Liver (tissue), 9 donors: Measurements from ENCODE around the gene STK38L. TPM values are rescaled to one million over a fixed set of nuclear protein-coding genes. Genes with fewer than 3 reads are reported as not detected.

ENCODE experiments used
- DNase-seq: peaks from one replicate; pipeline ENCODE4 v3.0.0-alpha.2; 2017; ENCODE audit warnings: low spot score
- H3K27ac ChIP-seq, 2 donors: one replicate each; pipeline ENCODE4 v1.7.0; 2013; ENCODE audit warnings: inconsistent platforms in 2 of 2, low read length in 2 of 2, control low read depth in 1 of 2, low read depth in 1 of 2, mild to moderate bottlenecking in 1 of 2
- H3K27me3 ChIP-seq, 4 donors: one replicate each; pipeline versions ENCODE4 v1.6.1 to v1.7.0; 2013; ENCODE audit warnings: low read length in 3 of 4, inconsistent platforms in 1 of 4, mild to moderate bottlenecking in 1 of 4, moderate library complexity in 1 of 4; ENCODE audit not compliant: control insufficient read depth in 4 of 4, insufficient read depth in 4 of 4
- H3K36me3 ChIP-seq, 4 donors: one replicate each; pipeline versions ENCODE4 v1.6.1 to v1.7.0; 2013; ENCODE audit warnings: low read length in 3 of 4, mild to moderate bottlenecking in 3 of 4, low read depth in 1 of 4, moderate library complexity in 1 of 4; ENCODE audit not compliant: control insufficient read depth in 4 of 4, insufficient read depth in 3 of 4
- H3K4me1 ChIP-seq, 4 donors: one replicate each; pipeline versions ENCODE4 v1.6.1 to v1.7.0; 2013; ENCODE audit warnings: low read length in 3 of 4, mild to moderate bottlenecking in 3 of 4, moderate library complexity in 1 of 4; ENCODE audit not compliant: control insufficient read depth in 4 of 4, insufficient read depth in 4 of 4
- H3K4me3 ChIP-seq, 3 donors: one replicate each; pipeline versions ENCODE4 v1.6.1 to v1.7.0; 2013; ENCODE audit warnings: low read length in 3 of 3, control low read depth in 1 of 3, low read depth in 1 of 3, mild to moderate bottlenecking in 1 of 3
- H3K9ac ChIP-seq, 2 donors: one replicate each; pipeline ENCODE4 v1.7.0; 2013; ENCODE audit warnings: low read length in 2 of 2, mild to moderate bottlenecking in 2 of 2, moderate library complexity in 2 of 2, control low read depth in 1 of 2, low read depth in 1 of 2
- H3K9me3 ChIP-seq, 4 donors: one replicate each; pipeline versions ENCODE4 v1.6.1 to v1.7.0; 2013; ENCODE audit warnings: low read length in 3 of 4; ENCODE audit not compliant: control insufficient read depth in 4 of 4
- EGR1 ChIP-seq, 2 donors: IDR thresholded peaks; 2 replicates each; pipeline ENCODE4 v1.6.1; 2016 to 2018; ENCODE audit warnings: antibody characterized with exemption in 2 of 2, low read depth in 2 of 2
- FOXA1 ChIP-seq: IDR thresholded peaks from 2 replicates; pipeline ENCODE4 v1.6.1; 2016; ENCODE audit warnings: antibody characterized with exemption
- FOXA2 ChIP-seq: IDR thresholded peaks from 2 replicates; pipeline ENCODE4 v1.6.1; 2016; ENCODE audit warnings: antibody characterized with exemption
- GABPA ChIP-seq, 2 donors: IDR thresholded peaks in 1 of 2; conservative IDR thresholded peaks in 1 of 2; 2 replicates each; pipeline ENCODE4 v1.6.1; 2016; ENCODE audit warnings: antibody characterized with exemption in 2 of 2, mild to moderate bottlenecking in 1 of 2, moderate library complexity in 1 of 2
- HNF4A ChIP-seq, 2 donors: conservative IDR thresholded peaks; 2 replicates each; pipeline ENCODE4 v1.6.1; 2016; ENCODE audit warnings: antibody characterized with exemption in 2 of 2, mild to moderate bottlenecking in 2 of 2
- HNF4G ChIP-seq: IDR thresholded peaks from 2 replicates; pipeline ENCODE4 v1.6.1; 2016; ENCODE audit warnings: antibody characterized with exemption
- JUND ChIP-seq, 2 donors: IDR thresholded peaks; 2 replicates each; pipeline ENCODE4 v1.6.1; 2016; ENCODE audit warnings: antibody characterized with exemption in 2 of 2
- NR2F2 ChIP-seq: IDR thresholded peaks from 2 replicates; pipeline ENCODE4 v1.6.1; 2016; ENCODE audit warnings: antibody characterized with exemption
- RAD21 ChIP-seq, 2 donors: IDR thresholded peaks; 2 replicates each; pipeline ENCODE4 v1.6.1; 2016; ENCODE audit warnings: antibody characterized with exemption in 2 of 2, mild to moderate bottlenecking in 2 of 2
- RXRA ChIP-seq, 2 donors: IDR thresholded peaks; 2 replicates each; pipeline ENCODE4 v1.6.1; 2017 to 2018; ENCODE audit warnings: antibody characterized with exemption in 2 of 2, mild to moderate bottlenecking in 1 of 2
- SP1 ChIP-seq: IDR thresholded peaks from 2 replicates; pipeline ENCODE4 v1.6.1; 2018; ENCODE audit warnings: antibody characterized with exemption, mild to moderate bottlenecking
- TAF1 ChIP-seq: conservative IDR thresholded peaks from 2 replicates; pipeline ENCODE4 v1.6.1; 2016; ENCODE audit warnings: antibody characterized with exemption, mild to moderate bottlenecking
- YY1 ChIP-seq: IDR thresholded peaks from 2 replicates; pipeline ENCODE4 v1.6.1; 2016; ENCODE audit warnings: antibody characterized with exemption, mild to moderate bottlenecking
- WGBS: extraction: QIAGEN DNeasy Blood & Tissue Kit; methylation state at CpG from one replicate; pipeline ENCODE4 v1.1.7; 2013; 5-methylcytosine and 5-hydroxymethylcytosine counted together
- polyA plus RNA-seq, 2 donors: library from polyadenylated mRNA; stranded (reverse) in 1 of 2; unstranded in 1 of 2; fragments of 200-250 nt in 1 of 2; fragments of >200 nt in 1 of 2; fragmentation: Nextera tagmentation in 1 of 2; extraction: Ambion mirVana in 1 of 2; gene quantifications; one replicate each; pipeline versions ENCODE4 v1.2.1 to v1.2.3, GENCODE V29; 2013 to 2015
- total RNA-seq, 2 donors: library from RNA; depleted of rRNA; stranded (reverse); fragments of >200 nt; gene quantifications; one replicate each; pipeline ENCODE4 v1.2.3, GENCODE V29; 2014
- TF ChIP-seq, protein P1 (sequence below): IDR thresholded peaks from 2 replicates; pipeline ENCODE4 v1.6.1; 2016; ENCODE audit warnings: antibody characterized with exemption, mild to moderate bottlenecking
- TF ChIP-seq, protein P2 (sequence below): IDR thresholded peaks from 2 replicates; pipeline ENCODE4 v1.6.1; 2016; ENCODE audit warnings: antibody characterized with exemption
- TF ChIP-seq, protein P3 (sequence below): IDR thresholded peaks from 2 replicates; pipeline ENCODE4 v1.6.1; 2016; ENCODE audit warnings: antibody characterized with exemption
- TF ChIP-seq, protein P4 (sequence below): IDR thresholded peaks from 2 replicates; pipeline ENCODE4 v1.6.1; 2016; ENCODE audit warnings: antibody characterized with exemption
- TF ChIP-seq, protein P5 (sequence below): fragments of 150-350 bp; IDR thresholded peaks from 2 replicates; pipeline ENCODE4 v1.5.1; 2017; ENCODE audit warnings: improper control_type of control experiment, low read depth, low read length; ENCODE audit not compliant: missing input control
- donor health status: healthy.
- donor health status: healthy.
- donor health status: healthy.
- donor health status: healthy.
- donor health status: healthy.

Gene STK38L
- total and polyA plus RNA-seq, 4 donors = 2.8 to 8.6 (median 6.6) TPM

DNA sequence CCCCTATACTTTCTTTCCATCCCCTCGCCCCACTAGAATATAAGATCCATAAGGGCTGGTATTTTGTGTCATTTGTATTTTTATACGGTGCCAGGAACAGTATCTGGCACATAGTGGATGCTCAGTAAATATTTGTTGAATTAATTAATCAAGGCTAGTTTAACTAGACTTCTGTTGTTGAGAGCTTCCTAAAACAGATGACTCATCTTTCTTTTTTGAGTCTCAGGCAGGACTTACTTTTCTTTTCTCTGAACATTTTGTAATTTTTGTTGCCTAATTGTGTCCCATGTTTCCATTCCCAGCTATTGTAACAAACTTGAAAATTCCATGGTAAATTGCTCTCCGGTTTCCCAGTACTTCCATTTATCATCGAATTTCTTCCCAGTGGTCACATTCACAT is 16.7 kb downstream of the STK38L start:
- WGBS = 77% methylated on average over 4 of the region's 4 CpGs
- H3K27me3 ChIP-seq = no peaks in the 10 kb centered on the region
- H3K36me3 ChIP-seq = no peaks in the 10 kb centered on the region
- no peaks in the 10 kb centered on the region for H3K9me3 ChIP-seq
- no peak overlapping the region for H3K9ac ChIP-seq
- H3K4me1 ChIP-seq = peaks cover 2 to 9% (median 3%) of the 10 kb centered on the region in 4 donors
- no peak for DNase-seq
- H3K4me3 ChIP-seq = no peak overlapping the region
- peak overlapping the region in 1 of 2 donors; percentile 43 for H3K27ac ChIP-seq
- TF ChIP-seq RXRA (IDR thresholded peaks at IDR 0.05) = no peak
- no peak for TF ChIP-seq FOXA1
- TF ChIP-seq, protein P1, sequence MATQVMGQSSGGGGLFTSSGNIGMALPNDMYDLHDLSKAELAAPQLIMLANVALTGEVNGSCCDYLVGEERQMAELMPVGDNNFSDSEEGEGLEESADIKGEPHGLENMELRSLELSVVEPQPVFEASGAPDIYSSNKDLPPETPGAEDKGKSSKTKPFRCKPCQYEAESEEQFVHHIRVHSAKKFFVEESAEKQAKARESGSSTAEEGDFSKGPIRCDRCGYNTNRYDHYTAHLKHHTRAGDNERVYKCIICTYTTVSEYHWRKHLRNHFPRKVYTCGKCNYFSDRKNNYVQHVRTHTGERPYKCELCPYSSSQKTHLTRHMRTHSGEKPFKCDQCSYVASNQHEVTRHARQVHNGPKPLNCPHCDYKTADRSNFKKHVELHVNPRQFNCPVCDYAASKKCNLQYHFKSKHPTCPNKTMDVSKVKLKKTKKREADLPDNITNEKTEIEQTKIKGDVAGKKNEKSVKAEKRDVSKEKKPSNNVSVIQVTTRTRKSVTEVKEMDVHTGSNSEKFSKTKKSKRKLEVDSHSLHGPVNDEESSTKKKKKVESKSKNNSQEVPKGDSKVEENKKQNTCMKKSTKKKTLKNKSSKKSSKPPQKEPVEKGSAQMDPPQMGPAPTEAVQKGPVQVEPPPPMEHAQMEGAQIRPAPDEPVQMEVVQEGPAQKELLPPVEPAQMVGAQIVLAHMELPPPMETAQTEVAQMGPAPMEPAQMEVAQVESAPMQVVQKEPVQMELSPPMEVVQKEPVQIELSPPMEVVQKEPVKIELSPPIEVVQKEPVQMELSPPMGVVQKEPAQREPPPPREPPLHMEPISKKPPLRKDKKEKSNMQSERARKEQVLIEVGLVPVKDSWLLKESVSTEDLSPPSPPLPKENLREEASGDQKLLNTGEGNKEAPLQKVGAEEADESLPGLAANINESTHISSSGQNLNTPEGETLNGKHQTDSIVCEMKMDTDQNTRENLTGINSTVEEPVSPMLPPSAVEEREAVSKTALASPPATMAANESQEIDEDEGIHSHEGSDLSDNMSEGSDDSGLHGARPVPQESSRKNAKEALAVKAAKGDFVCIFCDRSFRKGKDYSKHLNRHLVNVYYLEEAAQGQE = no peak
- TF ChIP-seq, protein P2, sequence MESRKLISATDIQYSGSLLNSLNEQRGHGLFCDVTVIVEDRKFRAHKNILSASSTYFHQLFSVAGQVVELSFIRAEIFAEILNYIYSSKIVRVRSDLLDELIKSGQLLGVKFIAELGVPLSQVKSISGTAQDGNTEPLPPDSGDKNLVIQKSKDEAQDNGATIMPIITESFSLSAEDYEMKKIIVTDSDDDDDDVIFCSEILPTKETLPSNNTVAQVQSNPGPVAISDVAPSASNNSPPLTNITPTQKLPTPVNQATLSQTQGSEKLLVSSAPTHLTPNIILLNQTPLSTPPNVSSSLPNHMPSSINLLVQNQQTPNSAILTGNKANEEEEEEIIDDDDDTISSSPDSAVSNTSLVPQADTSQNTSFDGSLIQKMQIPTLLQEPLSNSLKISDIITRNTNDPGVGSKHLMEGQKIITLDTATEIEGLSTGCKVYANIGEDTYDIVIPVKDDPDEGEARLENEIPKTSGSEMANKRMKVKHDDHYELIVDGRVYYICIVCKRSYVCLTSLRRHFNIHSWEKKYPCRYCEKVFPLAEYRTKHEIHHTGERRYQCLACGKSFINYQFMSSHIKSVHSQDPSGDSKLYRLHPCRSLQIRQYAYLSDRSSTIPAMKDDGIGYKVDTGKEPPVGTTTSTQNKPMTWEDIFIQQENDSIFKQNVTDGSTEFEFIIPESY = no peak
- TF ChIP-seq HNF4G = no peak
- TF ChIP-seq TAF1 = no peak
- TF ChIP-seq JUND (IDR thresholded peaks at IDR 0.05) = peak; percentile 71 to 75
- no peak for TF ChIP-seq FOXA2
- TF ChIP-seq NR2F2 = no peak
- no peak for TF ChIP-seq YY1
- TF ChIP-seq, protein P3, sequence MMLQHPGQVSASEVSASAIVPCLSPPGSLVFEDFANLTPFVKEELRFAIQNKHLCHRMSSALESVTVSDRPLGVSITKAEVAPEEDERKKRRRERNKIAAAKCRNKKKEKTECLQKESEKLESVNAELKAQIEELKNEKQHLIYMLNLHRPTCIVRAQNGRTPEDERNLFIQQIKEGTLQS = peak; percentile 28
- no peak for TF ChIP-seq RAD21 (IDR thresholded peaks at IDR 0.05)
- peak; percentile 5 to 26 for TF ChIP-seq HNF4A (conservative IDR thresholded peaks at IDR 0.05)
- TF ChIP-seq, protein P4, sequence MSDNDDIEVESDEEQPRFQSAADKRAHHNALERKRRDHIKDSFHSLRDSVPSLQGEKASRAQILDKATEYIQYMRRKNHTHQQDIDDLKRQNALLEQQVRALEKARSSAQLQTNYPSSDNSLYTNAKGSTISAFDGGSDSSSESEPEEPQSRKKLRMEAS = no peak
- TF ChIP-seq, protein P5, sequence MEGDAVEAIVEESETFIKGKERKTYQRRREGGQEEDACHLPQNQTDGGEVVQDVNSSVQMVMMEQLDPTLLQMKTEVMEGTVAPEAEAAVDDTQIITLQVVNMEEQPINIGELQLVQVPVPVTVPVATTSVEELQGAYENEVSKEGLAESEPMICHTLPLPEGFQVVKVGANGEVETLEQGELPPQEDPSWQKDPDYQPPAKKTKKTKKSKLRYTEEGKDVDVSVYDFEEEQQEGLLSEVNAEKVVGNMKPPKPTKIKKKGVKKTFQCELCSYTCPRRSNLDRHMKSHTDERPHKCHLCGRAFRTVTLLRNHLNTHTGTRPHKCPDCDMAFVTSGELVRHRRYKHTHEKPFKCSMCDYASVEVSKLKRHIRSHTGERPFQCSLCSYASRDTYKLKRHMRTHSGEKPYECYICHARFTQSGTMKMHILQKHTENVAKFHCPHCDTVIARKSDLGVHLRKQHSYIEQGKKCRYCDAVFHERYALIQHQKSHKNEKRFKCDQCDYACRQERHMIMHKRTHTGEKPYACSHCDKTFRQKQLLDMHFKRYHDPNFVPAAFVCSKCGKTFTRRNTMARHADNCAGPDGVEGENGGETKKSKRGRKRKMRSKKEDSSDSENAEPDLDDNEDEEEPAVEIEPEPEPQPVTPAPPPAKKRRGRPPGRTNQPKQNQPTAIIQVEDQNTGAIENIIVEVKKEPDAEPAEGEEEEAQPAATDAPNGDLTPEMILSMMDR = no peak
- no peak for TF ChIP-seq GABPA (IDR thresholded peaks at IDR 0.05 in 1 of 2, conservative IDR thresholded peaks at IDR 0.05 in 1 of 2)
- TF ChIP-seq SP1 = no peak
- TF ChIP-seq EGR1 (IDR thresholded peaks at IDR 0.05; ENCODE audit: low read depth in 2 of 2) = no peak
